Stimulated activated effector memory CD8-positive, alpha-beta T cell treated with anti-CD3 and anti-CD28 coated beads, Interleukin-12 subunit alpha, Interleukin-12 subunit beta, amount 100 ng/mL, for 72 hours (primary cell): ENCODE data around the gene HOOK2.

ENCODE experiments used
- ATAC-seq: fragments of 150-1000 bp; cut with Tn5 transposase; 2 replicates; pipeline ENCODE4 v1.10.0; 2021
- DNase-seq, 2 donors: peaks; one replicate each; pipeline ENCODE4 v3.0.0; 2021 to 2022; ENCODE audit warnings: low spot score in 2 of 2
- H3K27ac Mint-ChIP-seq: one replicate; pipeline ENCODE4 v1.8.0; 2022; ENCODE audit warnings: mild to moderate bottlenecking, mixed read lengths
- H3K36me3 Mint-ChIP-seq: one replicate; pipeline ENCODE4 v1.8.0; 2022; ENCODE audit warnings: mild to moderate bottlenecking, mixed read lengths
- H3K4me1 Mint-ChIP-seq: one replicate; pipeline ENCODE4 v1.8.0; 2022; ENCODE audit warnings: mixed read lengths
- H3K4me3 Mint-ChIP-seq: one replicate; pipeline ENCODE4 v1.8.0; 2022; ENCODE audit warnings: mild to moderate bottlenecking, mixed read lengths
- H3K9me3 Mint-ChIP-seq: one replicate; pipeline ENCODE4 v1.8.0; 2022; ENCODE audit warnings: mixed read lengths

The HOOK2 gene

DNA sequence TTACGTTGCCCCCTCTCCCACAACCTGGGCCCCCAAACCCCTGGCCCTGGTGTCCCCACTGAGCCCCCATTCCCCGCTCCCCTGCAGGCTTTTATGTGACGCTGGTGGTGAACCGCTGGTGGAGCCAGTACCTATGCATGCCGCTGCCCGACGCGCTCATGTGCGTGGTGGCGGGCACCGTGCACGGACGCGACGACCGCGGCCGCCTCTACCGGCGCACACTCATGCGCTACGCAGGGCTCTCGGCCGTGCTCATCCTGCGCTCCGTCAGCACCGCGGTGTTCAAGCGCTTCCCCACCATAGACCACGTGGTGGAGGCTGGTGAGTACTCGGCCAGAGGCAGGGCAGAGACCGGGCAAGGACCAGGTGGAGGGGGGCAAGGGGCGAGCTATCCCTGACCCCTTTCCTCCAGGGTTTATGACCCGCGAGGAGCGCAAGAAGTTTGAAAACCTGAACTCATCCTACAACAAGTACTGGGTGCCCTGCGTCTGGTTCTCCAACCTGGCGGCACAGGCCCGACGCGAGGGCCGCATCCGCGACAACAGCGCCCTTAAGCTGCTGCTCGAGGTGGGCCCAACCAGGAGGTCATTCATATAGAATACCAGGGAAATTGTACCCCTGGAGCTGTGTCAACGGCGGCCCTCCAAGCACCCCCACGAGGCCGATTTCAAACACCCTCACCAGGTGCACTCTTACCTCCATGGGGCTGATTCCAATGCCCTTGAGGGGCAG lies 20.7 kb downstream of the HOOK2 start:
- H3K36me3 Mint-ChIP-seq, result no peaks in the 10 kb centered on the region
- ATAC-seq, result no peak
- no peak overlapping the region for H3K27ac Mint-ChIP-seq
- H3K9me3 Mint-ChIP-seq, result no peaks in the 10 kb centered on the region
- H3K4me3 Mint-ChIP-seq, result no peak overlapping the region
- peaks cover 10% of the 10 kb centered on the region for H3K4me1 Mint-ChIP-seq
- DNase-seq, result no peak

DNA sequence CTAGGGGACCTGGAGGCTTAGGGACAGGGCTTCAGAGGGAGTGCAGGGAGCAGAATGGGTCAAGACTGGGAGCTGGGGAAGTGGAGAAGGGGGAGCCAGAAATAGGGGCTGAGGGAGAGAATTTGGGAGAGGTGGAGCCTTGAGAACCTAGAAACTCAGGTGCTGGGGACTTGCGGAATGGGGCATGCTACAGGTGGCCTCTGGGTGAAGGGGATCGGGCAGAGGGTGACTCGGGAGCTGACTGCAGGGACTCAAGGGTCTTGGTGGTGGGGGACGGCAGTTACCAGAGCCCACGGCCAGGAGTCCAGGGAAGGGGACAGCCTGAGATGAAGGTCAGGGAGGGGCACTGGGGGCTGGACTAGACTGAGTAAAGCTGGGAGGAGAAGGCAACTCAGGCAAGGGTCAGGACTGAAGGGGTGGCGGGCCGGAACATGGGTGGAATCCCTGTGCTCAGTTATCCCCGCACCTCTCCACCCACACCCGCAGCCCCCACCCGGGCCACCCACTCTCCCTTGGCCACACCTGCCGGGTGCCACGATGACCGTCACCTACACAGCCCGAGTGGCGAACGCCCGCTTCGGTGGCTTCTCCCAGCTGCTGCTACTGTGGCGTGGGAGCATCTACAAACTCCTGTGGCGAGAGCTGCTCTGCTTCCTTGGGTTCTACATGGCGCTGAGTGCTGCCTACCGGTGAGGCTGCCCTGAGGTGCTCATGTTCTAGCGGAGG lies 23.1 kb downstream of the HOOK2 start:
- no peak for ATAC-seq
- peaks cover 14% of the 10 kb centered on the region for H3K36me3 Mint-ChIP-seq
- H3K4me1 Mint-ChIP-seq, result peaks cover 13% of the 10 kb centered on the region
- H3K9me3 Mint-ChIP-seq, result no peaks in the 10 kb centered on the region
- no peak for DNase-seq
- H3K27ac Mint-ChIP-seq, result no peak overlapping the region
- no peak overlapping the region for H3K4me3 Mint-ChIP-seq

DNA sequence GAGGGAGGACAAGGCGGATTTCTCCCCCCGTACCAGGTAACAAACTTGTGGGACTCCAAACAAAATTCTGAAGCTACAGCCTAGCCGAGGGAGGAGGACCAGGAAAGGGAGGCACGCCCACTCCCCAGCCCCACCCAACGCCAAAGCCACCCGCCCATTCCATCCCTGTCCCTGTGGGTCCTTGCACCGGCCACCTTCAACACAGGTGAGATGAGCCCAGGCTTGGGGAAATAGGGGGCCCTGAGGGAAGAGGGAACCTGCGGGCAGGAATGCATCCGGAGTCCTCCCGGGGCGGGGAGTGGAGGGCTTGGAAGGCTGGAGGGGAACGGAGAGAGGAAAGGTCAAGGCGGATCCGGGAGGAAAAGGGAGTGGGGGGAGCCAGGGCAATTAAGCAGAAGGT lies 23.7 kb downstream of the HOOK2 start, which contains the start of gene BEST2:
Gene BEST2, plus strand, starts transcription at position 157 of the 400 bp plus-strand sequence. CDS start 802 bp downstream, outside the sequence.
- Mint-ChIP-seq H3K4me1 (peaks cover 13% of the 10 kb centered on the region), H3K36me3 (peaks cover 18% of the 10 kb centered on the region)

DNA sequence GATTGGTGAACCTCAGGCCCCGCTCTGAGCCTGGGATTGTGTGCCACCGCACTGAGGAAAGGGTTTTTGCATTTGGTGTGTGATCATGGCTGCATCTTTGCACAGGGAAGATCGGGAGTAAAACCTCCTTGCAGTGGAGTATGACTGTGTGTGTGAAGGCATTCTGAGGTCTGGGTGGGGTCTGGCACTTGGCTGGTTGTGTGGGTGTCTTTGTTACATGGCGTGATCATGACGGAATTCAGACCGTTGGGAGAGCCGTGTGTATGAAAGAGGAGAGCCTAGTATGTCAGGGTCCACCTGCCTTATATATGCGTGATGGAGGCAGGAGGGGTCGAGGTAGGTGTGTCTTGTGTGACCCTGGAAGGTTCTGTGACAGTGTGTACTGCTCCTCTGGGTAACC lies 24.5 kb downstream of the HOOK2 start:
- ATAC-seq, result no peak
- peaks cover 13% of the 10 kb centered on the region for H3K4me1 Mint-ChIP-seq
- no peaks in the 10 kb centered on the region for H3K9me3 Mint-ChIP-seq
- no peak overlapping the region for H3K4me3 Mint-ChIP-seq
- no peak overlapping the region for H3K27ac Mint-ChIP-seq
- no peak for DNase-seq
- peaks cover 26% of the 10 kb centered on the region for H3K36me3 Mint-ChIP-seq

More for the DNA sequence above, 23.7 kb downstream of the HOOK2 start, which contains the start of gene BEST2:
- no peak for DNase-seq
- H3K9me3 Mint-ChIP-seq, result no peaks in the 10 kb centered on the region
- H3K27ac Mint-ChIP-seq, result no peak within 1 kb of the TSS
- H3K4me3 Mint-ChIP-seq, result no peak within 1 kb of the TSS
- ATAC-seq, result no peak

DNA sequence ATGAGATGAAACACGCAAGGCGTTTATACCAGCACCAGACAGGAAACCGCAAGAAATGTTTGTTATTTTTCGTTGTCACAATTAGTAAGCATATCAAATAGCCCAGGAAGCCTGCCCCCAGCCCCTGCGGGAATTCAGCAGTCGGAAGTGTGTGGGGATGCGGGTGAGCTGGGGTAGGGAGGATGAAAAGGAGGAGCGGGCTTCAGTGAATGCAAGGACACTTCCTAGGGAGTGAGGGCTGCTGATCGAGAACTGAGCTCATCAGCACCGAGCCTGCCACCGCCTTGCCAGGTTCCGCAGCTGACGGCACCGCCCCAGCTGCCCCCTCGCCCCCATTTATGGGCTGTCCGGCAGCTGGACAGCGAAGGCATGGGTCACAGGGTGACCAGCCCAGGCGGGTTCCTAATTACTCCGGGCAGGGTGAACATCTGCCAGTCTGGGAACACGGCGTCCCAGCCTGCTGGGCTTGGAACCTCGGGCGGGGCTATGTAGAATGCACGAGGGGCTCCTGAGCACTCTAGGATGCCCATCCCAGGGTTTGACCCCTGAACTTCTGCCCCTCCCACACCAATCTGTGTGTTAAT lies 25.3 kb downstream of the HOOK2 start:
- DNase-seq (no peak), ATAC-seq (peak; percentile 9)
- Mint-ChIP-seq H3K27ac (no peak overlapping the region), H3K4me1 (peaks cover 13% of the 10 kb centered on the region), H3K4me3 (peak overlapping the region; percentile 2), H3K9me3 (no peaks in the 10 kb centered on the region), H3K36me3 (peaks cover 34% of the 10 kb centered on the region)

DNA sequence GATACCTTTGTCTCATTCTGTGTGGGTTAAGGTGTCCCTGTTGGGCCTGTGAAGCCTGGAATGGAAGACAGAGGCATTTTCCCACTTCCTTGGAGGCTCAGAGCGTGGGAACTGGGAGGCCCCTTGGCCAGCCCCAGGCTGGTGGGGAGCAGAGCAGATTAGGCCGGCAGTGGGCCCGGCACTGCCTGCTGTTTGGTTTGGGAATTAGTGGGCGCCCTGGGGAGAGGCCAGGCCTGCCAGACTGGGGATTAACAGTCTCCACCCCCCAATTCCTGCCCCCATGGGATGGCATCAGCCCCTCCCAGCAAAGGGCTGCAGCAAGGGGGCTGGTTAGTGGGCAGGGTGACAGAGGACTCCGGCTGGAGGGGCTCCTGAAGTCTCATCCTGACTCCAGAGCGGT lies 26.9 kb downstream of the HOOK2 start:
- H3K36me3 Mint-ChIP-seq, result peaks cover 48% of the 10 kb centered on the region
- no peak overlapping the region for H3K4me3 Mint-ChIP-seq
- peaks cover 13% of the 10 kb centered on the region for H3K4me1 Mint-ChIP-seq
- no peak for DNase-seq
- no peak overlapping the region for H3K27ac Mint-ChIP-seq
- ATAC-seq, result no peak
- H3K9me3 Mint-ChIP-seq, result no peaks in the 10 kb centered on the region

DNA sequence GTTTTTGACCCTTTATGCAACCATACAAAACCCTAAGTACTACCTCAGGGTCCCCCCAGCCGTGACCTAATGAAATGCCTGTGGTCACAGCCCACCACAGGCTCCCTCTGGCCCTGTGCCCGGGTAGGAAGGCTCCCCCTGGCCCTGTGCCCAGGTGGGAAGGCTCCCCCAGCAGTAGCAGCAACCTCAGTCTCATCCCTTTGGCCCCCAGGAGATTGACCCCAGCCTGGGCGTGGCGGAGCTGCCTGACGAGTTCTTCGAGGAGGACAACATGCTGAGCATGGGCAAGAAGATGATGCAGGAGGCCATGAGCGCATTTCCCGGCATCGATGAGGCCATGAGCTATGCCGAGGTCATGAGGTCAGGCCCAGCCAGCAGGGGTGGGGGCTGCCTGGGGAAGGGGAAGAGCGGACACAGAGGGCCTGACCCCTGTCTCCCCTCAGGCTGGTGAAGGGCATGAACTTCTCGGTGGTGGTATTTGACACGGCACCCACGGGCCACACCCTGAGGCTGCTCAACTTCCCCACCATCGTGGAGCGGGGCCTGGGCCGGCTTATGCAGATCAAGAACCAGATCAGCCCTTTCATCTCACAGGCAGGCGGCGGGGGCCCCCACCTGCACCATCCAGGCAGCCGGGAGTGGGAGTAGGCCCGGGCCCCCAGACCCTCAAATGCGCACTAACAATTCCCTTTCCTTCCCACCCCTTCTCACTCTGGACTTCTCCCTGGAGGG lies 30.0 kb downstream of the HOOK2 start:
- no peak overlapping the region for H3K27ac Mint-ChIP-seq
- H3K9me3 Mint-ChIP-seq, result no peaks in the 10 kb centered on the region
- H3K36me3 Mint-ChIP-seq, result peaks cover 80% of the 10 kb centered on the region
- no peak for DNase-seq
- peak; percentile 6 for ATAC-seq
- H3K4me3 Mint-ChIP-seq, result no peak overlapping the region
- peaks cover 10% of the 10 kb centered on the region for H3K4me1 Mint-ChIP-seq

DNA sequence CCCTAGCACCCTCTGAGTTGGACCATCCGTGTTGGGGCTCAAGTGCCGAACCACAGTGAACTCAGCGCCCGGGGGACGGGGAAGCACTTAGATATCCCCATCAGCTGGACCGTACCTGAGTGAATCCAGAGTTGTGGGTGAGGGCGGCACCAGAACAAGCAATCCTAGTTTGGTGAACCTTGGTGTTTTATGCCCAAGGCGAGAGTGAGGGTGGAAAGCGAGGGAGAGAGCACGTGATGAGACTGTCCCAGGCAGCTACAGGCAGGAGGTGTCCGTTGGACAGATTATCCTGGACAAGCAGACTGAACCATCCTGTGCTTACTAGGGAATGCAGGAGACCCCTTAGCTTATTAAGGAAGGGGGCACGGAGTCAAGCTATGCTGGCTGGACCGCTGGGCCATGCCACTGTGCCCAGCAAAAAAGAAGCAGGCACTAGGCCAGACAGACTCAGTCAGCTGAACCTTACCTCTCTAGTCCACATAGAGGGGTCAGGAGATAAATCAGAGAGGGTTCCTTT lies 37.5 kb downstream of the HOOK2 start:
- ATAC-seq (no peak), DNase-seq (no peak)
- H3K36me3 Mint-ChIP-seq, result peaks cover 78% of the 10 kb centered on the region
- H3K27ac Mint-ChIP-seq, result peak overlapping the region; percentile 100
- H3K9me3 Mint-ChIP-seq, result no peaks in the 10 kb centered on the region
- H3K4me3 Mint-ChIP-seq, result peak overlapping the region; percentile 99
- H3K4me1 Mint-ChIP-seq, result peaks cover 35% of the 10 kb centered on the region

DNA sequence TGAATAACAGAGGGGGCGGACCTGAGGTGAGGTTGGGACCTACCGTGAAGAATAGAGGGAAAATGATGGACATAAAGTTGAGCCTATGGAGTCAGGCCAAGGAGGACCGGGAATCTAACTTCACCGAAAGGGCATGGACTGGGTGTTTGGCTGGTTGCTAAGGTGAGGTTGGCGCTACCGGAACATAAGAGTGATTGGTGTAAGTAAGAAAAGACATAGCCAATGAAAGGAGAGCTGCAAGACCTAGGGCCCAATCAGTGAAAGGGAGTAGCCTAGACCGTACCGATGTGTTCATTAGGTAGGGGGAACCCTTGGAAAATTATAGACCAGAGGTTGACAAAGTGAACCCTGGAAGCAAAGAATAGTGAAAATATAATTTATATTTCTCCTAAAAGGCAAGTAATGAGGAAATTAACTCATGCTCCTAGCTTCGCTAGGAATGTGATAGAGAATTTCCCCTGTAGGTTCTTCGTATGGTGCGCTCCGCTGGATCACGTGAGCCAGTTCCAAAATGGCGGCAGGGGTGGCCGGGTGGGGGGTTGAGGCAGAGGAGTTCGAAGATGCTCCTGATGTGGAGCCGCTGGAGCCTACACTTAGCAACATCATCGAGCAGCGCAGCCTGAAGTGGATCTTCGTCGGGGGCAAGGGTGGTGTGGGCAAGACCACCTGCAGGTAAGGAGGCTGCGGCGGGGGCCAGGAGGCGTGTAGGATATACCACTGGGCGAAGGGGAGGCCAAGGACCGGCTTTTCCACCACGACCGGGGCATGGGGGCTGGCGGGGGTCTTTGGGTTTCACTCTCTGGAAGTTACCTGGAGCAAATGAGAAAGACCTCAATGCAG lies 38.1 kb downstream of the HOOK2 start, which contains the start of gene GET3:
Gene GET3, plus strand, starts transcription at position 503 of the 840 bp plus-strand sequence. Its CDS starts 9 bp downstream, at position 512.
- Mint-ChIP-seq H3K27ac (peak within 1 kb of the TSS; percentile 100), H3K4me3 (peak within 1 kb of the TSS; percentile 99), H3K4me1 (peaks cover 41% of the 10 kb centered on the region), H3K9me3 (no peaks in the 10 kb centered on the region), H3K36me3 (peaks cover 78% of the 10 kb centered on the region)
- DNase-seq (peak; percentile 65 to 89), ATAC-seq (peak; percentile 91)

DNA sequence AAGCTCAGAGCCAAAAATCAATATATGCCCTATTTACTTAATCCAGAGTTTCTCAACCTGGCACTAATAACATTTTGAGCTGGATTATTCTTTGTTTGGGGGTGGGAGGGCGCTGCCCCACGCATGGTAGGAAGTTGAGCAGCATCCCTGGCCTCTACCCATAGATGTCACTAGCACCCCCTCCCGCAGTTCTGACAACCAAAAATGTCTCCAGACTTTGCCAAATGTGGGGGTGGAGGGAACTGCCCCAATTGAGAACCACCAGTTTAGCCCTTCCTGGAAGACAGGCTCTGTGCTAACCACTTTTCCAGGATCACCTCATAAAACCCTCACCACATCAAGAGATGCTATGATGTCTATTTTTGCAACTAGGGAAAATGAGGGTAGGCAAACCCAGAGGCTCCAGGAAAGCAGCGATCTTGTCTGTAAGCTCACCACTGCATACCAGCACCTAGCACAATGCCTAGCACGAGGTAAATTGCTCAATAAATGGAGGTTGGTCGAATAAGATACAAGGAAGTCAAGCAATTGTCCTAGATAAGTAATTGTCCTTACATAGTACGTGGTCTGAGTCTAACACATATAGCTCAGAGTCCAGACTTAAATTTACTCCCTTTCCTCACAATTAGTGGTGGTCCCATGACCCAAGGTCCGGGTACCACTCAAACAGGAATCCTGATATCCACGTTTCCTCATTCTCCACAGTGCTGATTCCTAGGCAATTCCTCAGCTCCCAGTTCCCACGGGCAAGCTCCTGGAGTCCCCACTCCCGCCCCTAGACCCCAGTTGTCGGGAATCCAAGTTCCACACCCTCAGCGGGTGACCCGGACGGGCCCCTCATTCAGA lies 41.8 kb downstream of the HOOK2 start:
- DNase-seq, result peak in 1 of 2 donors; percentile 68
- Mint-ChIP-seq H3K4me1 (peaks cover 50% of the 10 kb centered on the region), H3K27ac (peak overlapping the region; percentile 97), H3K4me3 (peak overlapping the region; percentile 99), H3K36me3 (peaks cover 80% of the 10 kb centered on the region), H3K9me3 (no peaks in the 10 kb centered on the region)
- no peak for ATAC-seq

DNA sequence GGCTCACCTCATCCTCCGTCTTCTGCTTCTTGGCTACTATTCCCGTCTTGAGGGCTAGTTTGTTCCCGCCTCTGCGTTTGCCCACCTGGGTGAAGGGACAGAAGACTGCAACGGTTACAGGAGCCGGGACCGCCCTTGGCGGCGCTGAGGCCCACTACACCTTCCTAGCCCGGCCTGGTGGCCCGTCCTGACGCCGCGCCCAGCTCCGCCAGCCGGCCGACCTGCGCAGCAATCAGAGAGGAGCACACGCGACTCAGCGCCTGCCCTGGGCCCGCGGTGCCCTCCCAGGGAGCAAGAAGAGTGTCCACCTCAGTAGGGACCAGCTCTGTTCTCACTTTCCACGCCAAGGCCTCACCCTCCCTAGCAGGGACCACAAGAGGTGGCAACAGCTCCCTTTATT lies 44.0 kb downstream of the HOOK2 start:
- no peak for DNase-seq
- no peak for ATAC-seq
- Mint-ChIP-seq H3K4me3 (no peak overlapping the region), H3K4me1 (peaks cover 32% of the 10 kb centered on the region), H3K9me3 (no peaks in the 10 kb centered on the region), H3K27ac (no peak overlapping the region), H3K36me3 (peaks cover 86% of the 10 kb centered on the region)

DNA sequence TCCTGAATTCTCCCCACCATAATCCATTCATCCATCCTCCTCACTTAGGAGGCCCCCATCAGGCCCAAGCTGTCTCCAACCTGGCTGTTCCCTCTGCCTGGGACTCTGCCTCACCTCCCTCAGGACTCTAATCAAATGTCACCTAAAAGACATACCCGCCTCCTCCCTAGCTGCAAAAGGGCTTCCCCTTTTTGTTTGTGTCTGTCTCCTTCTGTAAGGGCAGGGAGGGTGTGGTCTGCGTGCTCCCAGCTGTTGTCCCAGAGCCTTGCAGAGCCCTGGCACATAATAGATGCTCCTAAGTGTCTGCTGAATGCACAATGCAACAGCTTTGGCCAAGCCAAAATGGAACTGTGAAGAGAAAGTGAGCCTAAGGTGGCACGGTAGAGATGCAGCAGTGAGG lies 45.3 kb downstream of the HOOK2 start:
- Mint-ChIP-seq H3K4me1 (peaks cover 33% of the 10 kb centered on the region), H3K4me3 (no peak overlapping the region), H3K9me3 (no peaks in the 10 kb centered on the region), H3K27ac (no peak overlapping the region), H3K36me3 (peaks cover 89% of the 10 kb centered on the region)
- DNase-seq, result no peak
- no peak for ATAC-seq

DNA sequence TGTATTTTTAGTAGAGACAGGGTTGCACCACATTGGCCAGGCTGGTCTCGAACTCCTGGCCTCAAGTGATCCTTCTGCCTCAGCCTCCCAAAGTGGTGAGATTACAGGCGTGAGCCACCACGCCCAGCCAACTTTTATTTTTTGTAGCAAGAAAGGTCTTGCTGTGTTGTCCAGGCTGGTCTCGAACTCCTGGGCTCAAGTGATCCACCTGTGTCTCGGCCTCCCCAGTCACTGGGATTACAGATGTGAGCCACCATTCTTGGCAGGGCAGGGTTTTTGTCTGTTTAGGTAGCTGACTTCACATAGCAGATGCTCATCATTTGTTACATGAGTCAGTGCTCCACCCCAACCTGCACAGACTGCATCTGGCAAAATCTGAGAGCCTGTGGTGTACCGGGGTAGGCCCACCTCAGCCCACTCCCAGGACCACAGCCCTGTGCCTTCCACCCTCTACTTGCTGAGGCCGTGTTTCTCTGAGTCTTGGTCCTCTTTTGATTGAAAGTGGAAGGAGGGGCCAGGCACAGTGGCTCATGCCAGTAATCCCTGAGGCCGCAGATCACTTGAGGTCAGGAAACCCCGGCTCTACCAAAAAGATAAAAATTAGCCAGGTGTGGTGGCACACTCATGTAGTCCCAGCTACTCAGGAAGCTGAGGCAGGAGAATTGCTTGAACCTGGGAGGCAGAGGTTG lies 47.5 kb downstream of the HOOK2 start:
- Mint-ChIP-seq H3K4me1 (peaks cover 40% of the 10 kb centered on the region), H3K27ac (peak overlapping the region; percentile 43), H3K9me3 (no peaks in the 10 kb centered on the region), H3K36me3 (peaks cover 86% of the 10 kb centered on the region), H3K4me3 (no peak overlapping the region)
- DNase-seq (no peak), ATAC-seq (no peak)
